Astrocyte (in vitro differentiated cells and primary cell): ENCODE measurements around the gene PPM1E.

ENCODE experiments used
- CTCF ChIP-seq: IDR thresholded peaks from 2 replicates; pipeline ENCODE4 v1.5.1; 2011; ENCODE audit warnings: low read depth, mild to moderate bottlenecking, inconsistent platforms, low read length, moderate library complexity; ENCODE audit not compliant: insufficient read depth
- EZH2 ChIP-seq: IDR thresholded peaks from 2 replicates; pipeline ENCODE4 v1.6.1; 2012; ENCODE audit warnings: mild to moderate bottlenecking, low read length, inconsistent platforms; ENCODE audit not compliant: insufficient read depth

- TF ChIP-seq CTCF (no peak), EZH2 (no peak)
Observed at GRCh38 chr17:58917228-58917627, 161.6 kb downstream of the PPM1E start.
